ES-I3 (cell line): Measurements from ENCODE around the gene AGPAT3.

Experiments used
- H3K36me3 ChIP-seq: 2 replicates; pipeline ENCODE4 v1.6.1; 2013; ENCODE audit warnings: mild to moderate bottlenecking, low read length, control low read depth, moderate library complexity; ENCODE audit not compliant: insufficient read depth
- H3K4me1 ChIP-seq: 2 replicates; pipeline ENCODE4 v1.6.1; 2013; ENCODE audit warnings: mild to moderate bottlenecking, control low read depth, low read length; ENCODE audit not compliant: insufficient read depth
- H3K9ac ChIP-seq: 2 replicates; pipeline ENCODE4 v1.6.1; 2013; ENCODE audit warnings: low read depth, mild to moderate bottlenecking, low read length, moderate library complexity
- H3K9me3 ChIP-seq: 2 replicates; pipeline ENCODE4 v1.6.1; 2013; ENCODE audit warnings: mild to moderate bottlenecking, low read length, moderate library complexity; ENCODE audit not compliant: control insufficient read depth, insufficient read depth

AGPAT3 gene

DNA sequence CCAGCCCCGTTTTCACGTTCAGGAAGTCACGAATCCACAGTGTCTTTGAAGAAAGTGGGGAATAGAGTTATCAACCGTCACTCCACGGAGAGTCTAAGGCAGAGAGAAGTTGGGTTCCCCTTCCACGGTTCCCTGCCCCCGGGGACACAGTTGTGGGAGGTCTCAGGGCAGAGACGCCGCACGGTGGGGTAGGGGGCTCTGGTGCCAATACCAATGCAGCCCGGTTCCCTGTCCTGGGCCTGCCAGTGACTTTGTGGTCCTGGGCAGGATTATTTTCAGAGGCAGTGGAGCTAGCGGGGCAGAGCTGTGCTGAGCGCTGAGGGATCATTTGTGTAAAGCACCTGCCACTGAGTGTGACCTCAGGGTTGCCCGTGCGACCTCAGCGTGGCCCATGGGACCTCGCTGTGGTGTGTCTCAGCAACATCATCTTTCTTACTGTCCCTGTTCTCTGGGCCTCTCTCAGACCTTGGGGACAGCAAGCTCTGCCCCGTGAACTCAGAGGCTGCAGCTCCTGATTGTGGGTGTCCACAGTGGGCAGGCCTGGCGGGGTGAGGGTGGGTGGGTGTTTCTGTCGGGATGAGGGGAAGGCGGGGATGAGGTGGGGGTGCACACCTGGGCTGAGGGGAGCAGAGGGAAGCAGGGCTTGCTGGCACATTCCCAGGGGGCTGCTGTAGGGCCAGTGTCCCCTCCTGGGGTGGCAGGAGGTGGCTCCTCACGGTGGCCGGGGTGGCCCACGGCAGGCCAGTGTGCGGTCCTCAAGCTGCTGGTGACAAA lies 65.2 kb downstream of the AGPAT3 start:
- Histone ChIP-seq H3K36me3 (no peaks in the 10 kb centered on the region), H3K4me1 (no peaks in the 10 kb centered on the region; the same call in 1 of the 2 replicates), H3K9ac (no peak overlapping the region), H3K9me3 (no peaks in the 10 kb centered on the region)

DNA sequence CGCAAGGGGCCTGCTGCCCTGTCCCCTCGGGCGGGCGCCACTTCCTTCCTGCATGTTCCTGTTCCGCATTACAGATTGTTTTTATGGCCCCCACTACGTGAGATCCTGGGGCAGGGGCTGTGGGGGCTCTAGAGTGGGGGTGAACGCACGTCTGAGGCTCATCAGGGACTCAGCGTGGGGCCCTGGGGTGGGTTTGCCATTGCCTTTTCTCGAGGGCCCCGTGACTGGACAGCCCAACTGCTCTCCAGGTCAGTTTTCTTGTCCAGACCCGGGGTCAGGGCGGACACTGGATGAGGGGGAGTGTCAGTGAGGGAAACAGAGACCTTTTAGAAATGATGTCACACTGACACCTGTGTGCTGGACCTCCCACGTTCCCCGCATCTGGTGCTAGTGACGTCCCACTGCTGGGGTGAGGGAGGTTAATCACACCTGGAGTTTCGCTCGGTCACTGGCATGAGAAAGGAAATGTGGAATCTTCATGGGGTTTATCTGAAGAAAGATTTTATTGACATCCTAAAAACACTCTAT lies 65.9 kb downstream of the AGPAT3 start:
- Histone ChIP-seq H3K4me1 (no peaks in the 10 kb centered on the region), H3K9ac (no peak overlapping the region), H3K9me3 (no peaks in the 10 kb centered on the region), H3K36me3 (no peaks in the 10 kb centered on the region)

GRCh38 chr21:43931489-43931888 lies 66.5 kb downstream of the AGPAT3 start:
- Histone ChIP-seq H3K36me3 (no peaks in the 10 kb centered on the region), H3K4me1 (no peaks in the 10 kb centered on the region), H3K9ac (no peak overlapping the region), H3K9me3 (no peaks in the 10 kb centered on the region)

GRCh38 chr21:43932005-43932404 lies 67.0 kb downstream of the AGPAT3 start:
- Histone ChIP-seq H3K9me3 (no peaks in the 10 kb centered on the region), H3K9ac (no peak overlapping the region), H3K4me1 (no peaks in the 10 kb centered on the region)

GRCh38 chr21:43933199-43933598 lies 68.2 kb downstream of the AGPAT3 start:
- no peak overlapping the region for H3K9ac ChIP-seq
- H3K36me3 ChIP-seq, result no peaks in the 10 kb centered on the region
- no peaks in the 10 kb centered on the region for H3K9me3 ChIP-seq
- no peaks in the 10 kb centered on the region for H3K4me1 ChIP-seq

More at GRCh38 chr21:43932005-43932404, 67.0 kb downstream of the AGPAT3 start:
- no peaks in the 10 kb centered on the region for H3K36me3 ChIP-seq

DNA sequence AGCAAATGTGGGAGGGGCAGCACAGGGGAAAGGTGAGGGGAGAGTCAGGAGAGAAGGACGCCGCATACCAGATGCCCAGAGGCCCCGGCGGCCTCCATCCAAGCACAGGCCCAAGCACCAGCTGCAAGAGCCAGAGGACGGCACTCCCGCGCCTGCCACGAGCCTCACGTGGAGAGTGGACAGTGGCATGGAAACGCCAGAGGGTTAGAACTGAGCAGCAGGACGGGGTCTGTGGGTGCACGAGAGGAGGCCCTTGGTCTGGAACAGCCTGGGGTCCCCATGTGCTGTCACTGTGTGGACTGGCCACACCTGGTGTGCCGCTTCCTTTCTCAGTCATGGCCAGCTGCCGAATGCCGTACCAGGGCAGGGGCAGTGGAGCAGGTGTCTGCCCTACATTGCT lies 68.7 kb downstream of the AGPAT3 start:
- Histone ChIP-seq H3K36me3 (no peaks in the 10 kb centered on the region), H3K9ac (no peak overlapping the region), H3K9me3 (no peaks in the 10 kb centered on the region), H3K4me1 (no peaks in the 10 kb centered on the region; the same call in 1 of the 2 replicates)

DNA sequence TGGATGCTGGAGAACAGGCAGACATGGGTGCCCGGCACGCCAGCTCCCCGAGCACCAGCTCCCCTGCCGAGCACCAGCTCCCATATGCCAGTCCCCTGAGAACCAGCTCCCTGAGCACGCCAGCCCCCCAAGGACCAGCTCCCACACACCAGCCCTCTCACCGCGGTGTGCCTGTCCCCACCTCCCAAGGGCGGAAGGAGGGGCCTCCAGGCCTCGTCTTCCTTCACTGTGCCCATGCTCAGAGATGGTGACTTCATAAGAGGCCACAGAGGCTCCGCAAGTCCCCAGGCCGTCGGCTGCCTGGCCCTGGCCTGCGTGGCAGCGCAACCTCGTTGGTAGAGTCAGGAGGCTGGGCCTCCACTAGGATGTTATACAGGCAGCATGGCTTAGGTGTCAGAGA lies 69.1 kb downstream of the AGPAT3 start:
- Histone ChIP-seq H3K4me1 (no peaks in the 10 kb centered on the region; the same call in 1 of the 2 replicates), H3K9ac (no peak overlapping the region), H3K36me3 (no peaks in the 10 kb centered on the region), H3K9me3 (no peaks in the 10 kb centered on the region)

DNA sequence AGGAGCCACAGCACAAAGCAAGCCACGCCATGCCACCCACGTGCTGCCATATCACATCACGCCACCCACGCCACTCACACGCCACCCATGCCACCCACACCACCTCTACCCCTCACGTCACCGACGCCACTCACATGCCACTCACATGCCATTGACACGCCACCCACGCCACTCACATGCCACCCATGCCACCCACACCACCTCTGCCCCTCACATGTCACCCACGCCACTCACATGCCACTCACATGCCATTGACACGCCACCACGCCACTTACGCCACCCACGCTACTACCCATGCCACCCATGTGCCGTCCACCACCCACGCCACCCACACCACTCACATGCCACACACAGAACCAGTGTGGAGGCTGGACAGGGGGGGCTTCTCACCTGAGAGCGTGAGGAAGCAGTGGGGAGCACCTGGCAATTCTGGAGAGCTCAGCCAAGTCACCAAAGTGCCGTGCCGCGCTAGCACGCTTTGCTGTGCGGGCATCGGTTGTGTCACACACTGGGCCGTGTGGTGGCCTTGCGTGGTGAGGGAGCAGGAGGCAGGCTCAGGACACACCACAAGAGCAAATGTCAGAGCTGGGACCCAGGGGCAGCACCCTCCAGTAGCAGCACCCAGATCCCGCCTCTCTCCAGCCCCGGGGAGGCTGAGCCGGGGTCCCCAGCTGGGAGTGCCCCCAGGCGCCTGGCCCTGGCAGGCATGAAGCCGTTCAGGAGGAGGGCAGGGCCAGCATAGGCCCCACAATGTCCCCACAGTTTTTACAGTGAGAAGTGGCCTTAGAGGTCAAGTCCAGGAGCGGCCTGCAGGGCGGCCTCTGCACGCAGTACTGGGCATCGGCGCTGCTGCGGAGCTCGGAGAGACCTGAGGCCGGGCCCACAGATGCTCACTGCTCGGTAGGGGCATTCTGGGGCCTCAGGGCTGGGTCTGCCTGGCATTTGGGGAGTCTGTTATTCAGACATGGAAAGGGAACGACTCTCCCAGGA lies 70.0 kb downstream of the AGPAT3 start:
- Histone ChIP-seq H3K9ac (no peak overlapping the region), H3K4me1 (no peaks in the 10 kb centered on the region; the same call in 1 of the 2 replicates), H3K36me3 (no peaks in the 10 kb centered on the region), H3K9me3 (no peaks in the 10 kb centered on the region)

- Histone ChIP-seq H3K9me3 (no peaks in the 10 kb centered on the region), H3K9ac (no peak overlapping the region), H3K4me1 (no peaks in the 10 kb centered on the region; the same call in 1 of the 2 replicates), H3K36me3 (no peaks in the 10 kb centered on the region)
These were observed 70.7 kb downstream of the AGPAT3 start for GRCh38 chr21:43935711-43936110.

- H3K36me3 ChIP-seq, result no peaks in the 10 kb centered on the region
- H3K9ac ChIP-seq, result no peak overlapping the region
- H3K4me1 ChIP-seq, result no peaks in the 10 kb centered on the region; the same call in 1 of the 2 replicates
- H3K9me3 ChIP-seq, result no peaks in the 10 kb centered on the region
These were observed 71.4 kb downstream of the AGPAT3 start for GRCh38 chr21:43936247-43936967.

GRCh38 chr21:43937051-43937832 lies 72.2 kb downstream of the AGPAT3 start:
- H3K4me1 ChIP-seq, result no peaks in the 10 kb centered on the region; the same call in 1 of the 2 replicates
- H3K36me3 ChIP-seq, result no peaks in the 10 kb centered on the region
- no peaks in the 10 kb centered on the region for H3K9me3 ChIP-seq
- no peak overlapping the region for H3K9ac ChIP-seq

GRCh38 chr21:43937891-43938309 lies 72.9 kb downstream of the AGPAT3 start:
- H3K4me1 ChIP-seq, result no peaks in the 10 kb centered on the region; the same call in 1 of the 2 replicates
- no peak overlapping the region for H3K9ac ChIP-seq
- no peaks in the 10 kb centered on the region for H3K9me3 ChIP-seq
- no peaks in the 10 kb centered on the region for H3K36me3 ChIP-seq

DNA sequence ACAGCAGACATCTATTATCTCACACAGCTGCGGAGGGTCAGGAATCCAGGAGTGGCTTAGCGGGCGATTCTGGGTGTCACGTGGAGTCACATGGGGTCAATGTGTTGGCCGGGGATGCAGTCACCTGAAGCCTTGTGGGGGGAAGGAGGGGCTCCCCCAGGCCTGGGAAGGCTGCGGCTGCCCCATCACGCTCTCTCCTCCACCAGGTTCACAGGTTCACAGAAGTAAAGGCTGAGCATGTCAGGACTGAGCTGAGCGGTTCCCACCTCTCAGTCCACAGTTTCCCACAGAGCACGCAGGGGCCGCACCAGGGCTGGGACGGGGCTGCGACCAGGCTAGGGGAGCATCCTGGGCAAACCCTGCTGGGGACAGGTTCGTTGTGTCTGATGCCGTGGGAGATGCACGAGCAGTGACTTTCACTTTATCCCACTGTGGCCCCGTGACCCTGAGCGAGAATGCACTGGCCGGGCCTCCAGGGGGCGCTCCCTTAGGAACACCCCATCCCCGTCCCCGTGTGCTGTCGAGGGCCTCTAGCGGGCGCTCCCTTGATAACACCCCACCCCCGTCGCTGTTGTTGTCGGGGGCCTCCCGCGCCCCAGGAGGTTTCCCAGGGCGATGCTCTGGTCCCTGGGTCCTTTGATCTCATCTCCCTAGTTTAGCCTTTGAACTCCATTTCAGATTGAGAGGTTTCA lies 73.9 kb downstream of the AGPAT3 start:
- Histone ChIP-seq H3K4me1 (no peaks in the 10 kb centered on the region; the same call in 1 of the 2 replicates), H3K36me3 (no peaks in the 10 kb centered on the region), H3K9me3 (no peaks in the 10 kb centered on the region), H3K9ac (no peak overlapping the region)
